ENCODE data around the gene DDX20. TPM values are rescaled to one million over a fixed set of nuclear protein-coding genes. Genes with fewer than 3 reads are reported as not detected.

Gene DDX20
- total and polyA plus RNA-seq, 11 donors, result 2.9 to 12.9 (median 7.3) TPM

GRCh38 chr1:111778066-111778465, 22.4 kb downstream of the DDX20 start:
- WGBS, 4 donors, result 82 to 91% (median 88%) methylated on average over 6 of the region's 6 CpGs
- no peak for DNase-seq
- intact Hi-C loops (cut with DNase I), result loop anchor here in 1 of 10 donors (10.0 kb wide), 1 partner anchor 553 kb away; the partner anchor contains the start of gene CHI3L2

GRCh38 chr1:111778541-111779051, 22.9 kb downstream of the DDX20 start:
- no peak for TF ChIP-seq POLR2A (IDR thresholded peaks at IDR 0.05)
- TF ChIP-seq CTCF (IDR thresholded peaks at IDR 0.05), result no peak
- H3K27ac ChIP-seq, result no peak overlapping the region
- no peak for ATAC-seq
- H3K27me3 ChIP-seq, result no peaks in the 10 kb centered on the region
- H3K4me3 ChIP-seq, result no peak overlapping the region
- intact Hi-C loops (cut with DNase I), result loop anchor here in 1 of 10 donors (10.0 kb wide), 1 partner anchor 554 kb away; the partner anchor contains the start of gene CHI3L2
- H3K36me3 ChIP-seq, result peaks cover 0 to 10% (median 4%) of the 10 kb centered on the region in 9 donors
- no peak for DNase-seq
- no peaks in the 10 kb centered on the region for H3K9me3 ChIP-seq
- 78 to 81% (median 79%) methylated on average over 2 of the region's 2 CpGs for WGBS, 4 donors
- no peaks in the 10 kb centered on the region for H3K4me1 ChIP-seq

More at GRCh38 chr1:111778066-111778465, 22.4 kb downstream of the DDX20 start:
- Histone ChIP-seq H3K9me3 (no peaks in the 10 kb centered on the region), H3K27me3 (no peaks in the 10 kb centered on the region), H3K36me3 (peaks cover 0 to 10% (median 4%) of the 10 kb centered on the region in 9 donors), H3K4me1 (no peaks in the 10 kb centered on the region), H3K27ac (no peak overlapping the region), H3K4me3 (no peak overlapping the region)
- ATAC-seq, result no peak
- no peak for TF ChIP-seq POLR2A (IDR thresholded peaks at IDR 0.05)
- TF ChIP-seq CTCF (IDR thresholded peaks at IDR 0.05), result no peak

- Histone ChIP-seq H3K4me1 (no peaks in the 10 kb centered on the region), H3K9me3 (no peaks in the 10 kb centered on the region), H3K27me3 (no peaks in the 10 kb centered on the region), H3K36me3 (peaks cover 0 to 8% (median 4%) of the 10 kb centered on the region in 9 donors), H3K27ac (no peak overlapping the region), H3K4me3 (no peak overlapping the region)
- 92 to 100% (median 94%) methylated on average over 2 of the region's 2 CpGs for WGBS, 4 donors
- no peak for DNase-seq
- intact Hi-C loops (cut with DNase I), result loop anchor here in 1 of 10 donors (10.0 kb wide), 1 partner anchor 555 kb away; the partner anchor contains the start of gene CHI3L2
- TF ChIP-seq POLR2A (IDR thresholded peaks at IDR 0.05) (no peak), CTCF (IDR thresholded peaks at IDR 0.05) (no peak)
- no peak for ATAC-seq
Observed at GRCh38 chr1:111779546-111779945, 23.8 kb downstream of the DDX20 start.

GRCh38 chr1:111784273-111784901, 28.7 kb downstream of the DDX20 start:
- Histone ChIP-seq H3K36me3 (peaks cover 0 to 6% (median 0%) of the 10 kb centered on the region in 9 donors), H3K27me3 (no peaks in the 10 kb centered on the region)

More at GRCh38 chr1:111784273-111784901, 28.7 kb downstream of the DDX20 start:
- no peak for TF ChIP-seq POLR2A (IDR thresholded peaks at IDR 0.05)
- TF ChIP-seq CTCF (IDR thresholded peaks at IDR 0.05), result no peak
- Histone ChIP-seq H3K9me3 (no peaks in the 10 kb centered on the region), H3K27ac (no peak overlapping the region), H3K4me3 (no peak overlapping the region), H3K4me1 (no peaks in the 10 kb centered on the region)
- intact Hi-C loops (cut with DNase I), result loop anchor here in 2 of 10 donors (10.0 kb wide), 1 partner anchor 550 kb away; no protein-coding TSS in a partner anchor
- ATAC-seq, result no peak
- 82 to 85% (median 83%) methylated on average over 4 of the region's 4 CpGs for WGBS, 4 donors
- no peak for DNase-seq
